Activated CD4-positive, alpha-beta T cell treated with anti-CD3 and anti-CD28 coated beads, Interleukin-2, Interleukin-6, amounts not matched to agents 100 ng/mL and 50 ng/mL, durations not matched to agents 16 hours and 8 hours (primary cell): ENCODE results near the gene NAIP.
"Not testable (repeated sequence)": the region's sequence is repeated elsewhere in the genome, so short reads cannot be mapped to it uniquely, and the experiment has no call there.

ENCODE experiments used
- DNase-seq: peaks from one replicate; pipeline ENCODE4 v3.0.0-alpha.2; 2020

The NAIP gene

GRCh38 chr5:71025289-71025953 lies at the start of gene NAIP:
NAIP (minus strand) TSS chr5:71025339; CDS start chr5:71012915, 12,424 bp downstream.
- DNase-seq = not testable (repeated sequence)

GRCh38 chr5:71067262-71067928 lies 42.3 kb upstream of the NAIP start, which contains the start of gene GTF2H2:
GTF2H2 (minus strand) TSS chr5:71067676; CDS start chr5:71062763, 4,913 bp downstream.
- DNase-seq = not testable (repeated sequence)

GRCh38 chr5:71061322-71061721 lies 36.2 kb upstream of the NAIP start:
- DNase-seq = not testable (repeated sequence)

- DNase-seq = not testable (repeated sequence)
These were observed 34.3 kb upstream of the NAIP start for GRCh38 chr5:71059426-71059825.

GRCh38 chr5:71044808-71045207 lies 19.7 kb upstream of the NAIP start:
- DNase-seq = not testable (repeated sequence)

GRCh38 chr5:71044128-71044527 lies 19.0 kb upstream of the NAIP start:
- DNase-seq = not testable (repeated sequence)

GRCh38 chr5:71031046-71031776 lies 6.1 kb upstream of the NAIP start:
- not testable (repeated sequence) for DNase-seq

GRCh38 chr5:71020643-71021042 lies 4.5 kb downstream of the NAIP start:
- DNase-seq = not testable (repeated sequence)

- not testable (repeated sequence) for DNase-seq
These were observed 6.6 kb downstream of the NAIP start for GRCh38 chr5:71018376-71019005.

- DNase-seq = no peak
These were observed 11.0 kb downstream of the NAIP start for GRCh38 chr5:71014176-71014575.

- DNase-seq = no peak
These were observed 11.6 kb downstream of the NAIP start for GRCh38 chr5:71013575-71013974.

GRCh38 chr5:71011194-71011792 lies 13.8 kb downstream of the NAIP start:
- DNase-seq = no peak

- DNase-seq = not testable (repeated sequence)
These were observed 18.2 kb downstream of the NAIP start for GRCh38 chr5:71006983-71007382.

- DNase-seq = not testable (repeated sequence)
These were observed 40.3 kb downstream of the NAIP start for GRCh38 chr5:70984882-70985281.

GRCh38 chr5:70967220-70967619 lies 57.9 kb downstream of the NAIP start:
- DNase-seq = not testable (repeated sequence)

GRCh38 chr5:70964531-70964930 lies 60.6 kb downstream of the NAIP start:
- DNase-seq = not testable (repeated sequence)

- not testable (repeated sequence) for DNase-seq
These were observed 72.1 kb downstream of the NAIP start for GRCh38 chr5:70953068-70953467.

GRCh38 chr5:70932560-70932959 lies 92.6 kb downstream of the NAIP start:
- DNase-seq = not testable (repeated sequence)

- not testable (repeated sequence) for DNase-seq
These were observed 93.3 kb downstream of the NAIP start for GRCh38 chr5:70931709-70932368.

- not testable (repeated sequence) for DNase-seq
These were observed 100.0 kb downstream of the NAIP start for GRCh38 chr5:70925211-70925562.
